ENCODE results near the gene ADSL.
"Not testable (repeated sequence)": the region's sequence is repeated elsewhere in the genome, so short reads cannot be mapped to it uniquely, and the experiment has no call there.

ADSL gene

DNA sequence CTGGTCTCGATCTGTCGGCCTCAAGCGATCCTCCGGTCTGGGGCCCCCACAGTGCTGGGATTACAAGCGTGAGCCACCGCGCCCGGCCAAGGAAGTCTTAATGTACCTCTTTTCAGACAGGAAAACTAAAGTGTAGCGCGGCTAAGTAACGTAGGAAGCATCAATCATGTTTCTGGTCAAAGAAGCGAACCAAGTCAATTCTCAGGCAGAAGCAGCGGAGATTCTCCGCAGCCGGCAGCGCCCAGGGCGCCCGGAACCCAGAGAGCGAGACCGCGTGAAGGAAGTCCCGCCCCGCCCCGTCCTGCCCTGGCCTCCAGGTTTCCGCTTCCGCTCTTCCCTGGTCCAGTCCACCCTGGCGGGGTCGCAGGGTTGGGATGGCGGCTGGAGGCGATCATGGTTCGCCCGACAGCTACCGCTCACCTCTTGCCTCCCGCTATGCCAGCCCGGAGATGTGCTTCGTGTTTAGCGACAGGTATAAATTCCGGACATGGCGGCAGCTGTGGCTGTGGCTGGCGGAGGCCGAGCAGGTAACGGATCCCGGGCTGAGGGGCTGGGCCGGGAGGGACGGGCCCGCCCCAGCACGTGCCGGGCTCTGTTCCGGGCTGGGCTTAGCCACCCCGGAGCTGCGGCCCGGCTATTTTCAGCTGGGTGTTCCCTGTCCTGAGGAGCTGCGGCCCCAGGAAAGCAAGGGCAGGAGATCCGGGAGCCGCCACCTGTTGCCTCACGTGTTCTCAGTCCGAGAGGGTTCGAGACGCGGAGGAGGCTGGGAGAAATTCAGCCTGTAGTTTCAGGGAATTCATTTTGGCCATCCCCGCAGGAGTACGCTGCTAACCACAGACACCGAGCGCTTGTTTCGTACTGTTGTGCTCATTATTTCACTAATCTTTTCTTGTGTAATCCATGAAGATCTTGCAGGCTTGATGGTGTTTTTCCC is at the start of gene ADSL:
Gene ADSL, plus strand, starts transcription at position 316 of the 934 bp plus-strand sequence. Its CDS starts 59 bp downstream, at position 375.
- H3K9me3 Mint-ChIP-seq, result no peaks in the 10 kb centered on the region
- no peaks in the 10 kb centered on the region for H3K27me3 Mint-ChIP-seq
- peak within 1 kb of the TSS; percentile 98 for H3K4me3 Mint-ChIP-seq
- H3K27ac Mint-ChIP-seq, result peak within 1 kb of the TSS; percentile 95
- peak; percentile 96 for ATAC-seq
- H3K4me1 Mint-ChIP-seq, result peaks cover 29% of the 10 kb centered on the region
- peaks cover 6% of the 10 kb centered on the region for H3K36me3 Mint-ChIP-seq

DNA sequence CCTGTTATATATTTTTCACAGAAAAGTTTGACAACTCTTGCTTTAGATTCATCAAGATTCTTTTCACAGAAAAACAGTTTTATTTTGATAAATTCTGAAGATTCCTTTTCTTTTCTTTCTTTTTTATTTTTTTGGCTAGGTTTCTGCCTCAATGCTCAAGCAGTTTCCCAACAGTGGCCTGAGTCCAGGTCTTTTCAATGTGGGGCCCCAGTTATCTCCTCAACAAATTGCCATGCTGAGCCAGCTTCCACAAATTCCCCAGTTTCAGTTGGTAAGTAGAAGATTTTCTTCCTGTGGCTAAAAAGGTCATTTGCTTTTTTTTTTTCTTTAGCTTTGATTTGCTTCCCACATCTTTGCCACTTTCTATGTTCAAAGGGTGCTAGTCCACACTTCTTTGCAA is 46.0 kb upstream of the ADSL start:
- ATAC-seq, result no peak
- no peaks in the 10 kb centered on the region for H3K4me1 Mint-ChIP-seq
- H3K9me3 Mint-ChIP-seq, result no peaks in the 10 kb centered on the region
- H3K36me3 Mint-ChIP-seq, result peaks cover 53% of the 10 kb centered on the region
- no peak overlapping the region for H3K4me3 Mint-ChIP-seq
- no peak overlapping the region for H3K27ac Mint-ChIP-seq
- H3K27me3 Mint-ChIP-seq, result no peaks in the 10 kb centered on the region

DNA sequence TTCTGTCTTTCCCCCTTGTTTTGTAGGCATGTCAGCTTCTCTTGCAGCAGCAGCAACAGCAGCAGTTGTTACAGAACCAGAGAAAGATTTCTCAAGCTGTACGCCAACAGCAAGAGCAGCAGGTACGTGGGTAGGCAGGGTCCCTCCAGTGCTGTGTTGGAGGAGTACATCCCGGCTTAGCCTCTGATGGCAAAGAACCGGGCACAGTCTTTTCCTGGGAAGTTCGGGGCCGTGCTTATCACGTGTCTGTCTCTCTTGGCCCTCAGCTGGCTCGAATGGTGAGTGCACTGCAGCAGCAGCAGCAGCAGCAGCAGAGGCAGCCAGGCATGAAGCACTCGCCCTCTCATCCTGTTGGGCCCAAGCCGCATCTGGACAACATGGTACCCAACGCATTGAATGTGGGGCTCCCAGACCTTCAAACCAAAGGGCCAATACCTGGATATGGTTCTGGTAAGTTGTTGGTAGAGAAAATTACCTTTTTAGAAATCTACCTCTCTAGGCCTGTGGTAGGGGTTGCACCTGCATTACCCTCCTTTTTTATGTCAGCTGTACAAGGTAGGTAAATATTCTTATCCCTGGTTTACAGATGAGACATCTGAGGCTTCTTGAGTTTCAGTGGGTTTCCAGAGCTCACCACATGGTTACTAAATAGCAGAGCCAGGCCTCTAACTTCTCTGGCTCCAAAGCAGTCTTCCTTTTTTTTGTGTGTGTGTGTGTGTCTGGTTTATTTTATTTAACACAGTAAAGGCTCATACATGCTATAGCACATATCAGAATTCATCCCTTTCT is 45.2 kb upstream of the ADSL start:
- no peak for ATAC-seq
- H3K4me3 Mint-ChIP-seq, result no peak overlapping the region
- H3K36me3 Mint-ChIP-seq, result peaks cover 52% of the 10 kb centered on the region

DNA sequence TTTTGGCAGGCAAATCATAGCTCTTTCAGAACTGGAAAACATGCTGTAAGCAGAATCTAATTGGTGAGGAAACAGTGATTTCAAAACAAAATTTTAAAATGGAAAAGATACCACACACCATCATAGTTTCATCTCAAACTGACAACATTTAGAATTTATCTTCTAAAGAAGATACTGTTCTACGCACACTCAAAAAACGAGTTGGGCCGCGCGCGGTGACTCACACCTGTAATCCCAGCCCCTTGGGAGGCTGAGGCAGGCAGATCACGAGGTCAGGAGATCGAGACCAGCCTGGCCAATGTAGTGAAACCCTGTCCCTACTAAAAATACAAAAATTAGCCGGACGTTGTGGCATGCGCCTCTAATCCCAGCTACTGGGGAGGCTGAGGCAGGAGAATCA is 44.2 kb upstream of the ADSL start:
- Mint-ChIP-seq H3K4me3 (no peak overlapping the region), H3K36me3 (peaks cover 45% of the 10 kb centered on the region), H3K4me1 (no peaks in the 10 kb centered on the region), H3K27ac (no peak overlapping the region), H3K27me3 (no peaks in the 10 kb centered on the region), H3K9me3 (no peaks in the 10 kb centered on the region)
- no peak for ATAC-seq

More for the DNA sequence above, 45.2 kb upstream of the ADSL start:
- no peak overlapping the region for H3K27ac Mint-ChIP-seq
- H3K9me3 Mint-ChIP-seq, result no peaks in the 10 kb centered on the region
- no peaks in the 10 kb centered on the region for H3K27me3 Mint-ChIP-seq
- H3K4me1 Mint-ChIP-seq, result no peaks in the 10 kb centered on the region

DNA sequence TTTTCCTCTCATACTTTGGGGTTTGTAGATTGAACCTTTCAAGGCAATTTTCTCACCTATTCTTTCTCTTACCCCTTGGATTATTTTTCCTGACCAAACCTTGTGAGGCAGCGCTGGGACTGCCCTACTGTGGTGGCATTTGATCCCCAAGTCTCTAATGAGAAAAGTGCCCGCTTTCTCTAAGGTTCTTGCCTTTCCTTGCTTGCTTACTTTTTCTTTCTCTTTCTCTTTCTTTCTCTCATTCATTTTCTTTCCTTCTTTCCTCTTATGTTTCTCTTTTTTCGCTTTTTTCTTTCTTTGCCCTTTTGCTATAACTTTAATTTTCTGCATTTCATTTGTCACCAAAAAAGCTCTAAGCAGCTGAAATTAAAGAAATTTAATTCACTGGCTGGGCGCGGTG is 40.7 kb upstream of the ADSL start:
- ATAC-seq, result no peak
- Mint-ChIP-seq H3K9me3 (no peaks in the 10 kb centered on the region), H3K36me3 (peaks cover 50% of the 10 kb centered on the region), H3K4me1 (no peaks in the 10 kb centered on the region), H3K27ac (no peak overlapping the region), H3K4me3 (no peak overlapping the region), H3K27me3 (no peaks in the 10 kb centered on the region)

DNA sequence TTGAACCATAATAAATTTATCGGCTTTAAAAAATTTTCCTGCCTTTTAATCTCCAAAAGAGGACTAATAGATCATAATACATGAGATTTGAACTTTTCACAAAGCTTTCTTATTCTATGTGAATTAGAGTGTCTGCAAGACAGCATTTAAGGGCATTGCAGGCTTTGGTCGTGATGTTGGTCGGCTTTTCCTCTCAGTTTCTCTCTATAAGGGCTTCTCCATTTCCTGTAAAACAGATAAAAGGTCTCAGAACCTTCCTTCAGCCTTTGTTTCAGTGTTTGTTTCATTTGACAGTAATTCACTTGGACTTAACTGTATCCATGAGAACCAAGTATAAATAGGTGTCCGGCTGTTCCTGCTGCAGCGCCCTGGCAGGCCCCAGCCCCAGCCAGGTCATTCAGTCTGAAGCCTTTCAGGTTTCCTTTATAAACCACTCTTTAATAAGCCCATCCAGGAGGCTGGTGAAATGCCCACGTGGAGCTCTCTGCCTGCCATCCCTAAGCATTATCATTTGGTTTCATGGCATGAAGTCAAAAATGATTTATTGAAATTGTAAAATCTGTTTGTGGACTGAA is 37.2 kb upstream of the ADSL start:
- H3K36me3 Mint-ChIP-seq, result peaks cover 56% of the 10 kb centered on the region
- H3K9me3 Mint-ChIP-seq, result no peaks in the 10 kb centered on the region
- no peaks in the 10 kb centered on the region for H3K27me3 Mint-ChIP-seq
- H3K4me3 Mint-ChIP-seq, result no peak overlapping the region
- ATAC-seq, result no peak
- peak overlapping the region; percentile 3 for H3K27ac Mint-ChIP-seq
- H3K4me1 Mint-ChIP-seq, result no peaks in the 10 kb centered on the region

DNA sequence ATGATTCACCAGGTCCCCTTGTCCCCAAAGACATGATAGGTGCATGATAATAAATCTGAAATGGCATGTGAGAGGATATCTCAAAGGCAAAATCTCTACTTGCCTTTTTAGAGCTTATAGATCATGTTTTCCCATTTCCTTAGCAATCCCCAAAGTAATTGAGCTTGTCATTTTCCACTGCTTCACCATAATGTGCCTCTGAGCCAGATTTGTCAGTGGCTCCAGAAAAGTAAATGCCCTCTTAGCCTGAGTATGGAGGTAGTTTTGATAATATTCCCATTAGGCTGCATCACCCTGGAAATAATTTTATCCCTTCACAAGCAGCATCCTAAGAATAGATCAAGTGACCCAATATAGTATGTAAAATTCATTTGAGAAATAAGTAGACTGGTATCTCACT is 36.7 kb upstream of the ADSL start:
- Mint-ChIP-seq H3K4me1 (no peaks in the 10 kb centered on the region), H3K36me3 (peaks cover 58% of the 10 kb centered on the region), H3K4me3 (no peak overlapping the region), H3K27me3 (no peaks in the 10 kb centered on the region), H3K9me3 (no peaks in the 10 kb centered on the region), H3K27ac (no peak overlapping the region)
- no peak for ATAC-seq

GRCh38 chr22:40310081-40310767 is 36.1 kb upstream of the ADSL start:
- H3K4me3 Mint-ChIP-seq, result no peak overlapping the region
- no peaks in the 10 kb centered on the region for H3K27me3 Mint-ChIP-seq
- no peak for ATAC-seq
- H3K36me3 Mint-ChIP-seq, result peaks cover 57% of the 10 kb centered on the region
- H3K27ac Mint-ChIP-seq, result no peak overlapping the region
- H3K9me3 Mint-ChIP-seq, result no peaks in the 10 kb centered on the region
- peaks cover 3% of the 10 kb centered on the region for H3K4me1 Mint-ChIP-seq

DNA sequence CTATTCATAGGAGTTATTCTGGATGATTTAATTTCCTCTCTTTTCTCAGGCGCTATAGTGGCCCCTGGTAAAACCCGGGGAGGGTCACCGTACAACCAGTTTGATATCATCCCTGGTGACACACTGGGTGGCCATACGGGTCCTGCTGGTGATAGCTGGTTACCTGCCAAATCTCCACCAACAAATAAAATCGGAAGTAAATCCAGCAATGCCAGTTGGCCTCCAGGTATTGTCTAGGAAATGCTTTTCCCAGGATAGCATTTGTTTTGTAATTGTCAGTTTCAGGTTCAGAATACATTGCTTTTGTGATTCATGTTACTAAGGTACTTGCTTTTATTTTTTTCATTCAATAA is 35.6 kb upstream of the ADSL start:
- Mint-ChIP-seq H3K9me3 (no peaks in the 10 kb centered on the region), H3K27ac (no peak overlapping the region), H3K27me3 (no peaks in the 10 kb centered on the region), H3K4me3 (no peak overlapping the region), H3K4me1 (peaks cover 8% of the 10 kb centered on the region), H3K36me3 (peaks cover 59% of the 10 kb centered on the region)
- no peak for ATAC-seq

DNA sequence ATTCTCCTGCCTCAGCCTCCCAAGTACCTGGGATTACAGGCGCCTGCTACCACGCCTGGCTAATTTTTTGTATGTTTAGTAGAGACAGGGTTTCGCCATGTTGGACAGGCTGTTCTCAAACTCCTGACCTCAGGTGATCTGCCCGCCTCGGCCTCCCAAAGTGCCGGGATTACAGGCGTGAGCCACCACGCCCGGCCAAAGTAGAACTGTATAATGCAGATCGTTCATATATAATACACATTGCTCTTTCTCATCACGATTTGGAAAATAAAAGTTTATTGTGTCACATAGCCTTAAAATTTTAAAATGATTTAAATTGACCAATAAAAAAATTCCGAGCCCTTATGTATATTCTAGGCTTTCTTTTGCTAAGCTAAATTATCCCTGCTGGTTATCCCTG is 34.7 kb upstream of the ADSL start:
- H3K27ac Mint-ChIP-seq, H3K9me3 Mint-ChIP-seq: not testable (repeated sequence)
- H3K36me3 Mint-ChIP-seq, result peaks cover 65% of the 10 kb centered on the region

DNA sequence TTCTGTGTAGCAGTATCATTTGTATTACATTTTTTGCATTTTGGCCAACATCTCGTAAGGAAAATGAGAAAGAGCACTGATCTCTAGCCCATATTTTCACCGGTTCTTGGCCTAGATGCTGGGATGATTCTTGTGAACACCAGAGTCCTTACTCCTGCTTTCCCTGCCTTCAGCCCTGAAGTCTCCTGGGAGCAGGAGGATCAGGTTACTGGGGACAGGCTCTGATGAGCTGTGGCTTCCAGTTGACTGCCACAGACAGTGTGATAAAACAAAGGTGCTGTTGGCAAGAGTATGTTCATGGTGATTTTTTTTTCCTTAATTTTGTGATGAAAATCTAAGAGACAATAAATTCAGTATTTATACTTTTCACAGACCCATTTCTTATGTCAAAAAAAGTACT is 34.2 kb upstream of the ADSL start:
- Mint-ChIP-seq H3K4me3 (no peak overlapping the region), H3K9me3 (no peaks in the 10 kb centered on the region), H3K27me3 (no peaks in the 10 kb centered on the region), H3K4me1 (peaks cover 8% of the 10 kb centered on the region), H3K27ac (peak overlapping the region; percentile 60), H3K36me3 (peaks cover 69% of the 10 kb centered on the region)
- ATAC-seq, result no peak

More for the DNA sequence above, 34.7 kb upstream of the ADSL start:
- H3K27me3 Mint-ChIP-seq, H3K4me3 Mint-ChIP-seq, H3K4me1 Mint-ChIP-seq, ATAC-seq: not testable (repeated sequence)

DNA sequence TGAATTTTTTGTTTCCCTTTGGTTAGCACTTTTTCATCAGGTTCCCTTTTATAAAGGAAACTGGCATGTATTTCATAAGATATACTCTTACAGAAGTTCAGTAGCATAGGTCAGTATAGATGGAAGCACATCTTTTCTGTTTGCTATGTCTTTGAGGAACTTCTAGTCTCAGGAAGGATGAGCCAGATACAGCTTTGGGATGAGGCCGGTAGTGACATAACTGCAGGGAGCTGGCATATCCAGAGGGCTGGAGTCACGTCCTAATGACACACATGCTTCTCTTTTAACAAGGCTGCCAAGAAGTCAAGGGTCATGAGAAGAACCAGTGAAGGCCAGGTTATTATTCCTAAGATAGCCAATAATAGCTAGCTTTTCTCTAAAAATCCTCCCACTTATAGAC is 33.3 kb upstream of the ADSL start:
- Mint-ChIP-seq H3K9me3 (no peaks in the 10 kb centered on the region), H3K27me3 (no peaks in the 10 kb centered on the region), H3K36me3 (peaks cover 70% of the 10 kb centered on the region), H3K4me3 (no peak overlapping the region), H3K4me1 (peaks cover 8% of the 10 kb centered on the region), H3K27ac (peak overlapping the region; percentile 60)
- no peak for ATAC-seq

GRCh38 chr22:40314041-40314440 is 32.3 kb upstream of the ADSL start:
- Mint-ChIP-seq H3K36me3 (peaks cover 65% of the 10 kb centered on the region), H3K9me3 (no peaks in the 10 kb centered on the region), H3K27ac (peak overlapping the region; percentile 6), H3K4me1 (peaks cover 8% of the 10 kb centered on the region), H3K27me3 (no peaks in the 10 kb centered on the region), H3K4me3 (no peak overlapping the region)
- ATAC-seq, result no peak

DNA sequence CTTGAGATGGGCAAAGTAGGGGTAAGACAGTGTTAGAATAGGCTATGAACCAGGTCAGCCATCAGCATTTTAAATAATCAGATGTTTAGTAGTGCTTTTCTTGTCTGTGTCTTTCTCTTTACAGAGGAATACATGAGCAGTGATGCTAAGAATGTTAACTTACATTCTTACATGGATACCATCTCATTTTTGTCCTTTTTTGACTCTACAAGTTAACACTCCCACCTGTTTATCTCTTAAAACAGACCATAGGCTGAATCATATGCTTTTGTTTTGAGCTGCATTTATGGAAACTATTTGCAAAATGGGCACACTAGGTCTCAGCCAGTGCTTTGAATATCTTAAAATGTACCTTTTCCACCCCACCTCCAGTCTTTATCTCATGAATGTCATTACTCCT is 25.6 kb upstream of the ADSL start:
- H3K27me3 Mint-ChIP-seq, result no peaks in the 10 kb centered on the region
- no peak overlapping the region for H3K4me3 Mint-ChIP-seq
- peaks cover 13% of the 10 kb centered on the region for H3K4me1 Mint-ChIP-seq
- H3K27ac Mint-ChIP-seq, result no peak overlapping the region
- no peak for ATAC-seq
- no peaks in the 10 kb centered on the region for H3K9me3 Mint-ChIP-seq
- peaks cover 50% of the 10 kb centered on the region for H3K36me3 Mint-ChIP-seq

DNA sequence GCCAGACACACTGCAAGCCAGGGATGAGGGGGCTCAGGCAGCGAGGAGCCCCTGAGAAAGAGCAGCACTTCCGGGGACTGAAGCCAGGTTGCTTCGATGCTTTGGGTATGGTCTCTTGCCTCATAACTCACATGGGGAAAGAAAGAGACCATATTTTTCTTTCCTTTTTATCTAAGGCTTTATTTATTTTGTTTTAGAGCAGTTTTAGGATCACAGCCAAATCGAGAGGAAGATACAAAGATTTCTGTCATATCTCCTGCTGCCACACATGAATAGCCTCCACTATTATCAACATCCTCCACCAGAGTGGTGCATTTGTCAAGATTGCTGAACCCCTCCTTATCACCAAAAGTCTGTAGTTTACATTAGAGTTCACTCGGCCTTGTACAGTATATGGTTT is 24.3 kb upstream of the ADSL start:
- no peak for ATAC-seq
- H3K4me1 Mint-ChIP-seq, result peaks cover 13% of the 10 kb centered on the region
- H3K4me3 Mint-ChIP-seq, result no peak overlapping the region
- no peak overlapping the region for H3K27ac Mint-ChIP-seq
- H3K9me3 Mint-ChIP-seq, result no peaks in the 10 kb centered on the region
- H3K27me3 Mint-ChIP-seq, result no peaks in the 10 kb centered on the region
- peaks cover 36% of the 10 kb centered on the region for H3K36me3 Mint-ChIP-seq
